NCI-H510A treated with DMSO at 0.1 percent for 48 hours (cell line): ENCODE data around the gene RBM15B.
"Not testable (repeated sequence)": the region's sequence is repeated elsewhere in the genome, so short reads cannot be mapped to it uniquely, and the experiment has no call there.

Experiments
- DNase-seq: peaks from one replicate; lab custom pipeline; 2025; lab: John Stamatoyannopoulos, UW

RBM15B gene

DNA sequence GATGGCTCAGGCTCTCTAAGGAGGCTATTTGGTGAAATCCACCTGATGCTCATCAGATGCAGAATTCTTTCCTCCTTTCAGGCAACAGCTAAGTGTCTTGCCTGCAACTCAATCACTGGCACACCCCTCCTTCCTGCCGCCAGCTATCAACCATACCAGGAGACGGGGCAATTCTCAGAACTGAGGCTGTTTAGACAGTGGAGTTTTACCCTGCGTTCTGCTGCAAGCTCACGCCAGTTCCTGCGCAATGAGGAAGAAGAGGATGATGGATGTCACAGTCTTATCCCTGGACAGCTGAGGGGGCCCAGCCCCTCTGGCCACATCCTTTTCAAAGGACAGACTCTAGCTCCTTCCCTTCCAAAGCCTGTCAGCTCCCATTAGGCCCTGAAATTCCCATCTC, 13.0 kb upstream of the RBM15B start:
- DNase-seq, result no peak

DNA sequence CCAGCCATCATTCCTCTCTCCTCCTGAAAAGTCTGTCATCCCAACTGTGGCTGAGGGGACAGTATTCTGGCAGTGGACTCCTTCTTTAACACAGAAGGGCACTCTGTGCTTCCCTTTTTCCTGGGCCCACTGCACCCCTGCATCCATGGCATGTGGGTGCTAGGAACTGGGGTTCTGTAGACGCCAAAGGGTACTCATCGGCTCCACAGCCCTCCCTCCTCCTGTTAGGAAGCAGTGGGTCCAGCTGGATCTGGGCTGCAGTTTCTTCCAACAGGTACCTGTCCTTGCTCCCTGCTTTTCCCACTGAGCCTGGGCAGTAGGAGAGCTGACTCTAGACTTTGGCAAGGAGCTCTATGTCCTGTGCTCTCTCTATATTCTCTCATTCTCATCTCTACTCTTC, 12.4 kb upstream of the RBM15B start:
- no peak for DNase-seq

DNA sequence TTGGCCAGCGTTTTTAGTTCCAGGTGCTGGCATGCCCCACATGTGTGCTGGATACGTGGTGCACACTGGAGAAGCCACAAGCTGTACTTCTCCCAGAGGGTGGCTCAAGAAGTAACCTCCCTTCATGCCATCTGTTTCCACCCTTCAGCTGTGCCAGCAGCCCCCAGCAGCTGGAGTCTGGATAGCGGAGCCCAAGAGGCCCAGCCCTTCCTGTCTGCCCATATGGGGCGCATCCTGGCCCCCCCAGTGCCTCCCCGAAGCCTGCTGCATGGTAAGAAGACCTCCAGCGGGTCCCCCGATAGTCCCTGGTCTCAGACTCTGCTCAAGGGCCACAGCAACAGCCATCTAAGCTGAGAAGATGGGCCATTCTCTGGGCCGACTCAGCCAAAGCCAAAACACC, 11.8 kb upstream of the RBM15B start:
- DNase-seq, result no peak

DNA sequence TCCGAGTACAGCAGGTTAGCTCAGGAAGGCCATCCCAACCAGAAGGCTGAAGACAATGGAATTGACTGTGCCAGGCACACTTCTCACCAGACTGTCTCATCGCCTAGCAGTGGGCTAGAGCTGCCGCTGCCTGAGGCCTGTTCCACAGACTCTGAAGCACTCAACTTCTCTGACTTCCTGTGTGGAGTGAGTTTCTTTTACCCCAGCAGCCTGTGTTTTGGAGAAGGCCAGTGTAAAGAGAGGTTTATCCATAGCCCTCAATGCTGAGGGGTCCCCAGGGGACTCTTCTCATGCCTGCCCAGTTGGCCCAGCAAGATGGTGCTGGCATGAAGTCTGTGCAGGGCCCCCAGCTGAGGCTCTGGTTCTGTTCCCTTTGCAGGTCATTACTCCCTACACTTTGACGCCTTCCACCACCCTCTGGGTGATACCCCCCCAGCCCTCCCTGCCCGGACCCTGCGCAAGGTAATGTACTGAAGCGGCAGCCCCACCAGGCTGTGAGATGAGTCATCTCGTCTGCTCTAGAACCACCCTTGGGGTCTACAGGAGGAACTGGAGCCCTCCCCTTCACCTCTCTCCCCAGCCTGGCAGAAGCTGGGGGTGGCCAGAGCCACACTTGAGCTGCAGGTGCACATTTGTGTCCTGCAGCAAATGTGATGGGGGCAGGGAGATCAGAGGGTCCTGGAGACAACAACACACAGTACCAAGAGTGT, 11.2 kb upstream of the RBM15B start:
- DNase-seq, result no peak

DNA sequence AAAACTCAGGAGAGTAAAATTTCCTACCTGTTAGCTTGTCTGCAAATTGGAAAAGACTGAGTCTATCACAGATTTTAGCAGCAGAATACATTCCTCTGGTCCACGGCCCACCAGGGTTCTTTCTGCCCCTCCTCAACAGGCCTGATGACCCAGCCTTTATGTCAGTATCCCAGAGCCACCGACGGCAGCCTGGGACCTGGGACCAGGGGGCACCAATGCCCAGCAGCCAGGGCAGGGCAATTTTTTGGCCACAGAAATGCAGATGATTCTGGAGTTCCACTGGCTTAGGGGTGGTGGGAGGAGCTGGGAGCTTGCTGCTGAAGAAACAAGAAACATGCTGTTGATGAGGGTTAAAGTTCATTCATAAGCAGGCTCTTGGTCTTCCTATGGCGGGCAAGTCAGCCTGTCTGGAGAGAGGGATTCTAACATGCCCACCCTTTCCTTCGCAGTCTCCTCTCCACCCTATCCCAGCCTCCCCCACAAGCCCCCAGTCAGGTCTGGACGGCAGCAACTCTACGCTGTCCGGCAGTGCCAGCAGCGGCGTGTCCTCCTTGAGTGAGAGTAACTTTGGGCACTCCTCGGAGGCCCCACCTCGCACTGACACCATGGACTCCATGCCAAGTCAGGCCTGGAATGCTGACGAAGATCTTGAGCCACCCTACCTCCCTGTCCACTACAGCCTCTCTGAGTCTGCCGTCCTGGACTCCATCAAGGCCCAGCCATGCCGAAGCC, 10.3 kb upstream of the RBM15B start:
- no peak for DNase-seq

DNA sequence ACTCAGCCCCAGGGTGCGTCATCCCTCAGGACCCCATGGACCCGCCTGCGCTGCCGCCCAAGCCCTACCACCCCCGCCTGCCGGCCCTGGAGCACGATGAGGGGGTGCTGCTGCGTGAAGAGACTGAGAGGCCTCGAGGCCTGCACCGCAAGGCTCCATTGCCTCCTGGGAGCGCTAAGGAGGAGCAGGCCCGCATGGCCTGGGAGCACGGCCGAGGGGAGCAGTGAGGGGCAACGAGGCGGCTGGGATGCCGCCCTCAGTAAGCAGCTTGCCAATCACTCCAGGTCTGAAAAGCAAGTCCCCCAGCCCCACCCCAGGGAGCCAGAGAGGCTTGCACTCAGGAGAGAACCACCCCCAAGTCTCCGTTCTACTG, 9.8 kb upstream of the RBM15B start:
- DNase-seq, result no peak

DNA sequence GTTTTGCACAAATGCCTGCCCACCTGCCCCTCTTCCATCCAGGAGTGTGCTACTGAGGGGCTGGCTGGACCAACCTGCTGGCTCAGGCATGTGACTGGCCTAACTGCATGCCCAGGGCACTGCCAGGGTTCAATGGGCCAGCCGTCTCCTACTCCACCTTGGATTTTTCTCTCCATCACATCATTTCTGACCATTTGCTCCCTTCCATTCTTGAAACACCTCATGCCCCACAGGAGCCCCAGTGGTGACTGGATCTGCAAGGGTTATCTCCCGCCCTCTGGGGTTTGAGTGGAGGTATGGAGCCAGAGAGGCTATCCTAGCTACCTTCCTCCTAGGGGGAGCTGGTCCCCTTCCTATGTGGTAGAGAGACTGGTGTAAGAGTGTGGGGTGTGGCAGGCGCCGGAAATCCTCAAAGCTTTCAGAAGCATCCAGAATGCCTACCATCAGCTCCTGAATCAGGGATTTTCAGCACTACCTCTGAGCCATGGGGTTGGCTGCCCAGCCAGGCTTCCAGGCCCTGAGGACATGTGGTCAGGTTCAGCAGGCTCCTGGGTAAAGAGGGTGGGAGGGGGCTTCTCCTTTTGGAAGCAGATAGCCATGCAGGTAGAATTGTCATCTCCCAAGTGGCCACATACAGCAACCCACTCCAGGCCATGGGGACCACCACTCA, 8.9 kb upstream of the RBM15B start:
- DNase-seq, result no peak

DNA sequence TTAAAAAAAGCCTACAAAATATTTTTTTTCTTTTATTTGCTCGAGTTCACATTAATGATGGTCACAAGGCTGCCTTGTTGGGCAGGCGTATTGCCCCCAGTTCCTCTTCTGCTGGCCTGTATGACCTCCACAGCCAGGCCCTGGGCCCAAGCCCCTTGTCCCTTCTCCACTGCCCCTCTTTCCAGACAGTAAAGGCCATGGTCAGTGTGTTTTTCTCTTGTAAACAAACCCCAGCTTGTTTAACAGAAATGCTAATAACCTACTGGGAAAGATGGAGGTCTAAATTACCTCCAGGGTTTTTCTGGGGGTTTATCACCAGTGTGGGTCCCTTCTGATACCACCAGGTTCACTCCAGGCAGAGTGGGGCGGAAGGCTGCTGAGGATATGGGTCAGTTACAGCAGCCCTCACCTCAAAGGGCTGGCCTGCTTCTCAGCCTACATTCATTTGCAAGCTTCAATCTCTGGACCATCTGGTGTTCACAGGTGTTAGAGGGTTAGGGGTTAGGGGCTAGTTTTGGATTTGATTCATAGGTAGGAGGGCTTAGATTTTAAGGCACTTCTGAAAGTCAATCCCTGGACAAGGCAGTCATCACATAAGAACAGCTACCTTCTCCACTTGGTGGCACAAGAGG, 8.0 kb upstream of the RBM15B start:
- no peak for DNase-seq

DNA sequence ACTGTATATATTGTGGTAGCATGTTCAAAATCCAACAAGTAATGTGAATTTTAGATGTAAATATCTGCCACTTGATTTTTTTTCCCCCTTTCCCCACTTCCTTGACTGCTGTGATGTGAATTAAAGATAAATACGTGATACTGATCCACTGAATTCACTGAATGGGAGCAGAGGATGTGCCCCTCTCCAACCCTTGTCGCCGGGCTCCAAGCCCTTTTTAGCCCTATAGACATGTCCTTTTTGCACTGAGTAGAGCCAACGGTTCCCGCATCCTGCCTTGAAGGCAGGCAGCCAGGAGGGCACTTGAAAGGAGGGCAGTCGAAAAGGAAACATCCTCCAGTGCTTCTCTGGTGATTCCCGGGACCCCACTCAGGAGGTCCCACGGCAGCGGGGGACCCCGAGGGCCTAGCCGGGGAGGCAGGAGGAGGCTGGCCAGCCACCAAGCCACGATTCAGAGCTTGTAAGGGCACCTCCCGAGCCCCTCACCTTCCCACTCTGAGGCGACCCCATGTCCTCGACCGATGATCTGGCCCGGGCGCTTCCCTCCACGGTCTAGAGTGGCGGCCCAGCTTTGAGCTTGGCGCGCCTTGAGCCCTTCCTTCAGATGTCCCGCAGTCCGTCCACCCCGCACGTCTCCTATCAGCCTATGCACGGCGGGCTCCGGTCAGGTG, 6.9 kb upstream of the RBM15B start:
- no peak for DNase-seq

DNA sequence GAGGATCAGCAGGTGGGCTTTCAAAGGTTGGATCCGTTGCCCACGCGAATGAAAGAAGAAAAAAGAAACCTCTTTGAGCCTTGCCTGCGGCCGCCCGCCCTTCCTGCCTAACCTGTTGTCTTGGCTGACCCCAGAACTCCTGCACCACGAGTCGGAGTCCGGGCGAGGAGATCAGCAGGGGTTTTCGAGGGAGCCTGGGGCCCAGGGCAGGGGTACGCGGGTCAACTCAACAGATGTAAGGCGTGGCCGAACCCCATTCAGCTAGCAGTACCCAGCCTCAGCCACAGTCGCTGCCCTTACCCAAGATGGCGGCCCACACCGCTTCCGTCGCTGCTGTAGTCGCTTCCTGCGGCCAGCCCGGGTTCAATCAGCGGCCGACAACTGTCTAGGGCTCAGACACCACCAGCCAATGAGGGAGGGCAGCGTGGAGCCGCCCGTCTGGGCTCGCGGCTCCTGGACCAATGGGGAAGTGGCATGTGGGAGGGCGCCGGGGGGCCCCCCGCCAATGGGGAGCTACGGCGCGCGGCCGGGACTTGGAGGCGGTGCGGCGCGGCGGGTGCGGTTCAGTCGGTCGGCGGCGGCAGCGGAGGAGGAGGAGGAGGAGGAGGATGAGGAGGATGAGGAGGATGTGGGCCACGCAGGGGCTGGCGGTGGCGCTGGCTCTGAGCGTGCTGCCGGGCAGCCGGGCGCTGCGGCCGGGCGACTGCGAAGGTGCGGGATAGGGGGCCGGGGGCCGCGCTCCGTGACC, 6.2 kb upstream of the RBM15B start, which contains the start of gene MANF:
TSS of gene MANF (plus strand) at position 566 of the 748 bp plus-strand sequence. CDS start at position 618, 52 bp downstream.
- DNase-seq, result peak; percentile 85

DNA sequence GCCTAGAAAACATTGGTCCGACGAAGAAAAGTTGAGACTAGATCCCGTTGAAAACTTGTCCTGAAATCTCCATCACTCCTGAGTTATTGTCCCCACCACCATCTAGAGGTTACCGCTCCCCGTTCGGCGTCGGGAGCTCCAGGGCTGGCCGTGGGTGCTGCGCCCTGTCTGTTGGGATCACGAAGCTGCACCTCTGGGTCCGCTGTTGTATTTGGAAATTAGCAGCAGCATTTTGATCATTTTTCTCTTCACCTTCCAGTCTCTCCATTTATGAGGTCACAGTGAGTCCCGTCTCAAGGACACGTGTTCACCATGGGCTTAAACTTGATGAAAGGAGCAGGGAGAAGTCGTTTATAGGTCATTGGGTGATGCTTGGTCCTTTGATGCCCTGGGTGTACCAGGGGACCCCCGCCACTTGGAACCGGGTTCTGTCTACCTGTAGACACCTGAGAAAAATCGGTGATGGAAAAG, 5.4 kb upstream of the RBM15B start:
- DNase-seq, result no peak

DNA sequence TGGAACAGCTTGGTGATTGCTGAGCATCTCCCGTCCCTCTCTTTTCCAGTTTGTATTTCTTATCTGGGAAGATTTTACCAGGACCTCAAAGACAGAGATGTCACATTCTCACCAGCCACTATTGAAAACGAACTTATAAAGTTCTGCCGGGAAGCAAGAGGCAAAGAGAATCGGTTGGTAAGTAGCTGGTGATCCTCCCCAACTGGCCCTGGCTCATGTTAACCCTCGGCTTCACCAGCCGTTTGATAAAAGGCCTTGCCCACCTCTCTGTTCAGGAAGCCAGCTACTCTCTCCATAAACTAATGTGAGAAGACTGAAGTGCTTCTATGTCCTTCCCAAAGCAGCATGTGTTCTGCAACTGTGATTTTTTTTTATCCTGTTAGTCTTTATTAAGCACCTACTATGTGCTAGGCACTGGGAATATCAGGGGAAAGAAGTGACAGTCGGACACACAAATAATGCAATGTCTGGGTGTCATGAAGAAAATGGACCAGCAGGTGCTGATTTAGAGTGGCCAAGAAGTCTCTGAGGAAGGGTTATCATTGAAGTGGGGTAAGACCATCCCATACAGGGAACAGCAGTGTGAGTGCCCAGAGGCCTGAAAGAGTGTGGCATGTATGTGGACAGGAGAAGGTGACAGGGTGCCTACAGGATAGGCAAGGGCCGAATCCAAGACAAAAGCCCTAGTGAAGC, 4.8 kb upstream of the RBM15B start:
- no peak for DNase-seq

DNA sequence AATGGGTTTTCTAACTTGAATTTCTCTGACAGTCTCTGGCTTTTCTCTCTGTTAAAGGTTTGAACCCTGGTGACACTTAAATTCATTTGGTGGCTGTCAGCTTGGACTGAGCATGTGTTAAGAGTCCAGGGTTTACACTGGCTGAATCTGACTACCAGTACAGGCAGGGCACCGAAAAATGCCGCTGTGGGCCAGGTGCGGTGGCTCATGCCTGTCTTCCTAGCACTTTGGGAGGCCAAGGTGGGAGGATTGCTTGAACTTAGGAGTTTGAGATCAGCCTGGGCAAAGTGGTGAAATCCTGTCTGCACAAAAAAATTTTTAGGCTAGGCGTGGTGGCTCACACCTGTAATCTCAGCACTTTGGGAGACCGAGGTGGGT, 4.2 kb upstream of the RBM15B start:
- DNase-seq, result no peak

DNA sequence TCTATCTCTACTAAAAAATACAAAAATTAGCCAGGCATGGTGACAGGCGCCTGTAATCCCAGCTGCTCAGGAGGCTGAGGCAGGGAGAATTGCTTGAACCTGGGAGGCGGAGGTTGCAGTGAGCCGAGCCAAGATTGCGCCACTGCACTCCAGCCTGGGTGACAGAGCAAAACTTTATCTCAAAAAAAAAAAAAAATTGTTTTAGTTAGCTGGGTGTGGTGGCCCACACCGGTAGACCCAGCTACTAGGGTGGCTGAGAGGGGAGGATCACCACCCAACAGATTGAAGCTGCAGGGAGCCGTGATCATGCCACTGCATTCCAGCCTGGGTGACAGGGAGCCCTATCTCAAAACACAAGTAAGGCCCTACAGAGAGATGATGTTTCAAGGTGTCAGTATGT, 3.8 kb upstream of the RBM15B start:
- DNase-seq, result not testable (repeated sequence)

DNA sequence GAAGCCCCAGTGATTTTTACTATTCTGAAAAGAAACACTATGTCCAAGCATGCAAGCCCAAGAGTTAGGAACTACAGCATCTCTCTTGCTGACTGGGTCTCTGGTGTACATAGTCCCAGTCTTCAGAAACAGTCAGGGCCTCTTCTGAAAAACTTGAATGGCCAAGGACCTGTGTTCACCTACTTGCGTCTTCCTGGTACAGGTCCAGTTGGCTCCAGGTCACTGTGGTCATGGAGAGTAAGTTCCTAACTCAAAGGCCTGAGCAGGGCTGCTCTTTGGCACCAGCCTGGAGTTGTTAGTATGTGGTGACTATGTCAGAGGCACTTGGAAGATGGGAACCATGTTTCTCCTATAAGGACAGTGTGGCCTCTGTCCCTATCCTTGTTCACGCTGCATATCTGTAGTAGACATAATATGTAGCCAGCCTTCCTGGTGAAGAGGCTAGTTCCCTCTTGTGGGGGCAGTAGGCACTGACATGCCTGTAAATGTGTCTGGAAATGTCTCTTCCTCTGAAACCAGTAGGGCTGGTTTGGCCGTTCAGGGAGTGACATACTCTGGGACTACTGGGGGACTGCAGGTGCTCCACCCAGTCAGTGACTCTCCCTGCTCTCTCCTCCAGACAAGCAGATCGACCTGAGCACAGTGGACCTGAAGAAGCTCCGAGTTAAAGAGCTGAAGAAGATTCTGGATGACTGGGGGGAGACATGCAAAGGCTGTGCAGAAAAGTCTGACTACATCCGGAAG, 2.6 kb upstream of the RBM15B start:
- DNase-seq, result peak; percentile 34

DNA sequence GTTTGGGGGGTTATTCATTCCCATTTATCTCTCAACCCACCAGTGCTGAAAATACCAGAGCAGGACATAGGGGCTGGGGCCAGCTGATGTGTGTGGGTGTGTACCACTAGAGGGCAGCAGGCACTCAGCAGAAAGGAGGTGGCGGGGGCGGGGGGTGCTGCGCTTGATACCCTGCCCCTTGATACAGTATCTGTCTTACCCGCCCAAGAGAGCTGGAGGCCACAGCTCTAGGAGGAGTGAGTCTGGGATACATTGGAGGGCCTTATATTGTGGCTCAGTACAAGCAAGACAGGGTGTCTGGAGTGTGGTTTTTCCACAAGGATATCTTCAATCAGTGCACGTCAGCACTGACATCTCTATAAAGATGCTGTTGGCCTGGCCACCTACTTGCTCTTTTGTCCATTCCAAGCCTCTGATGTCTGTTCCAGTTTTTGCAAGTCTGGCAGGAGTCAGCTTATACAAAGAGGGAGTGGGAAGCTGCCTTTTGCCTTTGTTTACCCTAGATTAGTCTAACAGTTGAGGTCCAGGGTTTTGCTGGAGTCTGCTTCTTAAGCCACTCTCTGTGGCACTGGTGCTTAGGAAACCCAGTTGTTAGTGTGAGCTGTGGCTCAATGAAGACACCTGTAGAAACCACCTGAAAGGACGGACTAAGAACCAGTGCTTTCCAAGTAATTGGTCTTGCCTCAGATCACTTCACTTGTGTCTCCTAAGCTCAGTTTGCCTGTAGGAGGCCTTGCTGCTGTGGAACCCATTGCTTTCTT, 1.5 kb upstream of the RBM15B start:
- no peak for DNase-seq

DNA sequence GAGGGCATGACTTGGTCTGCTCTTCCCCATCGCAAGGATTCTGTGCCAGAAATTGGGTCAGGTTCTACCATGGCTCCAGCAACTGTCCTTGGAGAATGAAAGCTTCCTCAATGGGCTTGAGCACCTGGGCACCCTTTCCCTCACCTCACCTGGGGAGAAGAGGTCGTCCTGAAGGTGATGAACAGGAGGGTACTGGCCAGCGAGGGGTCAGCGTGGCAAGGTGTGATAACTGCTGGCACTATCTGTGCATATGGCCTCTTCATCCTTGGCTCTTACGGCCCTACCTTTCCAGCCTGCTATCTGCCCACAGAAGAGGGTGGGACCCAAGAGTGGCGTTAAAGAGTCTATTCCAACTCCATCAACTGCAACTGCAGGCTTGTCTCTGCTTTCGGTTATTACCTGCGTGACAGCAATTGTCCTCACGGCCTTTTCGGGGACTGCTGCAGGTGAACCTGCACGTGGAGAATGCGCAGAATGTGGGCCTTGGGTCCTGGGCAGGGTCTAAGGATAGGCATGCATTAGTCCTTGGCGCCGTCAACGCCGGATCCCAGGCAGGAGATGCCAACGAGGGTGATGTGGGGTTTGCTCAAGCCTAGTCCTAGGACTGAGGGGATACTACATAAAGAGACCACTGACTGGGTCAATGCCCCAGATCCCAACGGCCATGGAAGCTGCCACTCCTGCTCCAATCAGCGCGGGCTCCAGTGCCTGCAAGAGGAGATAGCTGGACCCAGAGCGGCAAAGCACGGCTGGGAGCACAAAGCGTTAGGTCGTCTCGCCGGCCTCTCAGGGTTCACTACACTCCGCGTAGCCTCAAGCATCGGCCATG, 625 bp upstream of the RBM15B start:
- no peak for DNase-seq
